ENCODE measurements around the gene TRAPPC12.

Gene TRAPPC12

GRCh38 chr2:3388412-3388738 lies 8.9 kb downstream of the TRAPPC12 start:
- TF ChIP-seq, protein P1, sequence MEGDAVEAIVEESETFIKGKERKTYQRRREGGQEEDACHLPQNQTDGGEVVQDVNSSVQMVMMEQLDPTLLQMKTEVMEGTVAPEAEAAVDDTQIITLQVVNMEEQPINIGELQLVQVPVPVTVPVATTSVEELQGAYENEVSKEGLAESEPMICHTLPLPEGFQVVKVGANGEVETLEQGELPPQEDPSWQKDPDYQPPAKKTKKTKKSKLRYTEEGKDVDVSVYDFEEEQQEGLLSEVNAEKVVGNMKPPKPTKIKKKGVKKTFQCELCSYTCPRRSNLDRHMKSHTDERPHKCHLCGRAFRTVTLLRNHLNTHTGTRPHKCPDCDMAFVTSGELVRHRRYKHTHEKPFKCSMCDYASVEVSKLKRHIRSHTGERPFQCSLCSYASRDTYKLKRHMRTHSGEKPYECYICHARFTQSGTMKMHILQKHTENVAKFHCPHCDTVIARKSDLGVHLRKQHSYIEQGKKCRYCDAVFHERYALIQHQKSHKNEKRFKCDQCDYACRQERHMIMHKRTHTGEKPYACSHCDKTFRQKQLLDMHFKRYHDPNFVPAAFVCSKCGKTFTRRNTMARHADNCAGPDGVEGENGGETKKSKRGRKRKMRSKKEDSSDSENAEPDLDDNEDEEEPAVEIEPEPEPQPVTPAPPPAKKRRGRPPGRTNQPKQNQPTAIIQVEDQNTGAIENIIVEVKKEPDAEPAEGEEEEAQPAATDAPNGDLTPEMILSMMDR (IDR thresholded peaks at IDR 0.05; ENCODE audit: insufficient read depth, low read length, missing control alignments) = no peak
- ChIA-PET CTCF (no interaction called here), POLR2A (no interaction called here)
- no peak for DNase-seq (ENCODE audit: low read depth, low spot score)
- no peak overlapping the region for H3K4me3 ChIP-seq (ENCODE audit: low read depth, low read length)

DNA sequence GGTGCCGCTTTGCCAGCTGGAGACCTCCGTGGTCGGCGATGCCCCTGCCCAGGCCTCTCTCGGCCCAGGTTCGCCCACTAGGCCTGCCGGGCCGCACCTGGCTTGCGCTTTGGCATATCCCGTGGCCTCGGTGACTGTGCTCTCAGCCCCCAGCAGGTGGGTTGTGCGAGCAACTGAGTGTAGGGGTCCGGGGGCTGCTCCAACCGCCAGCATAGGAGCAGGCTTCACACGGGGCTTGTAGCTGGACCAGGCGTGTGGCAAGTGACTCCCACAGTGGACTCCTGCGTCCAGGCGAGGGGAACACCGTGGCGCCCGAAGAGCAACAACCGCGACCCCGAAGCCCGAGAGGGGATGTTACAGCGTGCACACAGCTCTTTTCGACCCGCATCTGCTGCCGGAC lies 9.7 kb downstream of the TRAPPC12 start:
- DNase-seq (ENCODE audit: low read depth, low spot score) = no peak
- POLR2A ChIA-PET = no interaction called here
- CTCF ChIA-PET = interaction anchor here (0.9 kb wide), 1 partner anchor 10 kb away, joined by 3 read pairs; no protein-coding TSS in a partner anchor

GRCh38 chr2:3390041-3390440 lies 10.5 kb downstream of the TRAPPC12 start:
- ChIA-PET CTCF (no interaction called here), POLR2A (no interaction called here)
- no peak overlapping the region for H3K4me3 ChIP-seq (ENCODE audit: low read depth, low read length)
- TF ChIP-seq, protein P1 (IDR thresholded peaks at IDR 0.05; ENCODE audit: insufficient read depth, low read length, missing control alignments) = no peak
- DNase-seq (ENCODE audit: low read depth, low spot score) = no peak

More for the DNA sequence above, 9.7 kb downstream of the TRAPPC12 start:
- TF ChIP-seq, protein P1 (IDR thresholded peaks at IDR 0.05; ENCODE audit: insufficient read depth, low read length, missing control alignments) = no peak
- no peak overlapping the region for H3K4me3 ChIP-seq (ENCODE audit: low read depth, low read length)

- TF ChIP-seq, protein P1 (IDR thresholded peaks at IDR 0.05; ENCODE audit: insufficient read depth, low read length, missing control alignments) = no peak
- H3K4me3 ChIP-seq (ENCODE audit: low read depth, low read length) = no peak overlapping the region
- ChIA-PET POLR2A (no interaction called here), CTCF (interaction anchor here (2.5 kb wide), 1 partner anchor 31 kb away, joined by 12 read pairs; no protein-coding TSS in a partner anchor)
- no peak for DNase-seq (ENCODE audit: low read depth, low spot score)
Measured at GRCh38 chr2:3392216-3392615, 12.7 kb downstream of the TRAPPC12 start.

- ChIA-PET POLR2A (no interaction called here), CTCF (interaction anchor here (0.8 to 11.0 kb wide), 3 partner anchors 12 to 27 kb away, joined by 3 to 94 read pairs (median 3); partner anchors contain the start of gene TRAPPC12)
- no peak for DNase-seq (ENCODE audit: low read depth, low spot score)
- TF ChIP-seq, protein P1 (IDR thresholded peaks at IDR 0.05; ENCODE audit: insufficient read depth, low read length, missing control alignments) = no peak
- H3K4me3 ChIP-seq (ENCODE audit: low read depth, low read length) = no peak overlapping the region
Measured at GRCh38 chr2:3396920-3397559, 17.5 kb downstream of the TRAPPC12 start.

GRCh38 chr2:3398857-3399256 lies 19.4 kb downstream of the TRAPPC12 start:
- ChIA-PET CTCF (interaction anchor here (1.0 to 11.0 kb wide), 2 partner anchors 10 to 25 kb away, joined by 3 to 94 read pairs; no protein-coding TSS in a partner anchor), POLR2A (no interaction called here)
- TF ChIP-seq, protein P1 (IDR thresholded peaks at IDR 0.05; ENCODE audit: insufficient read depth, low read length, missing control alignments) = no peak
- DNase-seq (ENCODE audit: low read depth, low spot score) = no peak
- no peak overlapping the region for H3K4me3 ChIP-seq (ENCODE audit: low read depth, low read length)
